ENCODE data around the gene CEP70. TPM values are rescaled to one million over a fixed set of nuclear protein-coding genes. Genes with fewer than 3 reads are reported as not detected.
"Not testable (repeated sequence)": the region's sequence is repeated elsewhere in the genome, so short reads cannot be mapped to it uniquely, and the experiment has no call there.

Gene CEP70
- total and polyA plus RNA-seq, 2 experiments from 2014 or later, result 7.6 to 7.8 TPM

DNA sequence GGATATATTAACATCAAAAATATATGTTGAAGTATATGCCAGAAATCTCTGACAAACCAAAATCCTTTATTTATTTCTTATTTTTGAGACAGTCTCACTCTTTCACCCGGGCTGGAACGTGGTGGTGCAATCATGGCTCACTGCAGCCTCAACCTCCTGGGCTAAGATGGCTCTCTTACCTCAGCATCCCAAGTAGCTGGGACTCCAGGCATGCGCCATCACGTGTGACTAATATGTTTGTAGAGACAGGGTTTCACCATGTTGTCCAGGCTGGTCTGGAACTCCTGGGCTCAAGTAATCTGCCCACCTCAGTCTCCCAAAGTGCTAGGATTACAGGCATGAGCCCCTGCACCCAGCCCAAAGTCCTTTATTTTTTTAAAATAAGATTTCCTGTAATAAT lies 26.4 kb upstream of the CEP70 start:
- no peaks in the 10 kb centered on the region for H3K79me2 ChIP-seq (ENCODE audit: insufficient read depth)
- H3F3A ChIP-seq (ENCODE audit: insufficient read depth), result no peaks in the 10 kb centered on the region
- no peak overlapping the region for H2AFZ ChIP-seq
- H3K27ac ChIP-seq, result no peak overlapping the region
- no peaks in the 10 kb centered on the region for H3K4me1 ChIP-seq (ENCODE audit: insufficient read depth)
- no peak overlapping the region for H3K9ac ChIP-seq
- no peaks in the 10 kb centered on the region for H4K20me1 ChIP-seq (ENCODE audit: insufficient read depth)
- in situ Hi-C loops (cut with MboI), result no loop called here
- no peak for DNase-seq
- WGBS, 2 experiments (ENCODE audit: low coverage in 1 of 2, low lambda C conversion rate in 2 of 2, missing lambda C conversion rate in 2 of 2), result 66 to 67% methylated on average over 4 of the region's 4 CpGs
- H3K27me3 ChIP-seq (replicated peaks; ENCODE audit: insufficient read depth), result no peaks in the 10 kb centered on the region
- H3K4me2 ChIP-seq (ENCODE audit: unreplicated experiment), result no peak overlapping the region
- no peak for TF ChIP-seq EZH2phosphoT487 (IDR thresholded peaks at IDR 0.05; ENCODE audit: insufficient read depth, low read depth)
- no peak for TF ChIP-seq EZH2 (IDR thresholded peaks at IDR 0.05; ENCODE audit: insufficient read depth, poor library complexity, severe bottlenecking)
- no peaks in the 10 kb centered on the region for H3K9me3 ChIP-seq (ENCODE audit: low read depth)
- 0 out of 2 replicates have a peak, but pooled peaks cover 5% of the 10 kb centered on the region for H3K36me3 ChIP-seq (ENCODE audit: low read depth)
- H3K4me3 ChIP-seq, result no peak overlapping the region
- no peaks in the 10 kb centered on the region for H3K9me2 ChIP-seq (ENCODE audit: insufficient read depth)

GRCh38 chr3:138615462-138615861 lies 21.4 kb upstream of the CEP70 start:
- 91 to 97% methylated on average over 1 of the region's 1 CpG for WGBS, 2 experiments (ENCODE audit: low coverage in 1 of 2, low lambda C conversion rate in 2 of 2, missing lambda C conversion rate in 2 of 2)
- in situ Hi-C loops (cut with MboI), result no loop called here
- H3K27me3 ChIP-seq (replicated peaks; ENCODE audit: insufficient read depth), result no peaks in the 10 kb centered on the region

DNA sequence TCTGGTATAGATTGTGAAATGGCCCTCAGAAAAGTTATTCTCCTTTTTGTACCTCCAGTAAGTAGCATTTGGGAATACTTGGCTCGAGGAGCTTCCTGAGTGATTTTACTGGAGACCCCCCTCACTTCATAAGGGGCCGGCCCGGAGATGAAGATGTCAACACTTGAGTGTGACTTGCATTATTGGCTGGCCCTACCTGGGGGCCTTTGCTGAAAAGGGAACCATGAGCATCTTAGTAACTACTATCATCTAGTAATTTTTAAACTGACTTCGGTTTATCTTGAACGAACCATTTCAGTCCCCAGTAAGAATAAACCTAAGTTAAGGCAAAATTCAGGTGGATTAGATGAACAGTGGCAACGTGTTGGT lies 15.8 kb upstream of the CEP70 start:
- 55 to 56% methylated on average over 6 of the region's 6 CpGs for WGBS, 2 experiments (ENCODE audit: low coverage in 1 of 2, low lambda C conversion rate in 2 of 2, missing lambda C conversion rate in 2 of 2)
- Histone ChIP-seq H3K9me3 (ENCODE audit: low read depth) (no peaks in the 10 kb centered on the region), H3F3A (ENCODE audit: insufficient read depth) (no peaks in the 10 kb centered on the region), H3K9ac (peak overlapping the region; percentile 88), H3K4me1 (ENCODE audit: insufficient read depth) (0 out of 2 replicates have a peak, but pooled peaks cover 9% of the 10 kb centered on the region), H2AFZ (peak overlapping the region; percentile 96), H4K20me1 (ENCODE audit: insufficient read depth) (no peaks in the 10 kb centered on the region), H3K9me2 (ENCODE audit: insufficient read depth) (no peaks in the 10 kb centered on the region), H3K4me3 (peak overlapping the region; percentile 76), H3K27me3 (replicated peaks; ENCODE audit: insufficient read depth) (no peaks in the 10 kb centered on the region), H3K27ac (no peak overlapping the region), H3K79me2 (ENCODE audit: insufficient read depth) (0 out of 2 replicates have a peak, but pooled peaks cover 10% of the 10 kb centered on the region), H3K36me3 (ENCODE audit: low read depth) (no peaks in the 10 kb centered on the region), H3K4me2 (ENCODE audit: unreplicated experiment) (peak overlapping the region; percentile 81)
- in situ Hi-C loops (cut with MboI), result no loop called here
- TF ChIP-seq EZH2 (IDR thresholded peaks at IDR 0.05; ENCODE audit: insufficient read depth, poor library complexity, severe bottlenecking) (no peak), EZH2phosphoT487 (IDR thresholded peaks at IDR 0.05; ENCODE audit: insufficient read depth, low read depth) (no peak)
- DNase-seq, result no peak

More at GRCh38 chr3:138615462-138615861, 21.4 kb upstream of the CEP70 start:
- H3K36me3 ChIP-seq (ENCODE audit: low read depth), result no peaks in the 10 kb centered on the region
- 0 out of 2 replicates have a peak, but pooled peaks cover 6% of the 10 kb centered on the region for H3K79me2 ChIP-seq (ENCODE audit: insufficient read depth)
- DNase-seq, result no peak
- no peak overlapping the region for H3K9ac ChIP-seq
- no peaks in the 10 kb centered on the region for H3F3A ChIP-seq (ENCODE audit: insufficient read depth)
- no peaks in the 10 kb centered on the region for H3K9me2 ChIP-seq (ENCODE audit: insufficient read depth)
- no peak overlapping the region for H3K4me2 ChIP-seq (ENCODE audit: unreplicated experiment)
- H3K4me3 ChIP-seq, result no peak overlapping the region
- H3K4me1 ChIP-seq (ENCODE audit: insufficient read depth), result no peaks in the 10 kb centered on the region
- H4K20me1 ChIP-seq (ENCODE audit: insufficient read depth), result no peaks in the 10 kb centered on the region
- TF ChIP-seq EZH2phosphoT487 (IDR thresholded peaks at IDR 0.05; ENCODE audit: insufficient read depth, low read depth) (no peak), EZH2 (IDR thresholded peaks at IDR 0.05; ENCODE audit: insufficient read depth, poor library complexity, severe bottlenecking) (no peak)
- no peaks in the 10 kb centered on the region for H3K9me3 ChIP-seq (ENCODE audit: low read depth)
- H3K27ac ChIP-seq, result no peak overlapping the region
- H2AFZ ChIP-seq, result no peak overlapping the region

- no peaks in the 10 kb centered on the region for H3K9me2 ChIP-seq (ENCODE audit: insufficient read depth)
- H3K27ac ChIP-seq, result peak within 1 kb of the TSS; percentile 53
- in situ Hi-C loops (cut with MboI), result no loop called here
- H3F3A ChIP-seq (ENCODE audit: insufficient read depth), result no peaks in the 10 kb centered on the region
- peak within 1 kb of the TSS; percentile 88 for H3K9ac ChIP-seq
- H3K4me1 ChIP-seq (ENCODE audit: insufficient read depth), result 0 out of 2 replicates have a peak, but pooled peaks cover 9% of the 10 kb centered on the region
- H3K9me3 ChIP-seq (ENCODE audit: low read depth), result no peaks in the 10 kb centered on the region
- WGBS, 2 experiments (ENCODE audit: low coverage in 1 of 2, low lambda C conversion rate in 2 of 2, missing lambda C conversion rate in 2 of 2), result 4 to 5% methylated on average over 30 to 42 of the region's 68 CpGs
- H3K4me2 ChIP-seq (ENCODE audit: unreplicated experiment), result peak within 1 kb of the TSS; percentile 81
- H3K36me3 ChIP-seq (ENCODE audit: low read depth), result no peaks in the 10 kb centered on the region
- DNase-seq, result peak; percentile 85
- peak within 1 kb of the TSS; percentile 76 for H3K4me3 ChIP-seq
- no peaks in the 10 kb centered on the region for H4K20me1 ChIP-seq (ENCODE audit: insufficient read depth)
- H3K79me2 ChIP-seq (ENCODE audit: insufficient read depth), result 0 out of 2 replicates have a peak, but pooled peaks cover 5% of the 10 kb centered on the region
- TF ChIP-seq EZH2phosphoT487 (IDR thresholded peaks at IDR 0.05; ENCODE audit: insufficient read depth, low read depth) (no peak), EZH2 (IDR thresholded peaks at IDR 0.05; ENCODE audit: insufficient read depth, poor library complexity, severe bottlenecking) (no peak)
- no peaks in the 10 kb centered on the region for H3K27me3 ChIP-seq (replicated peaks; ENCODE audit: insufficient read depth)
- peak within 1 kb of the TSS; percentile 96 for H2AFZ ChIP-seq
Observed at GRCh38 chr3:138608322-138609135, 14.5 kb upstream of the CEP70 start, which contains the start of gene FAIM. FAIM (plus strand) TSS chr3:138608771; CDS start chr3:138619727, 10,956 bp downstream.

- H3K4me2 ChIP-seq (ENCODE audit: unreplicated experiment); H3K9me3 ChIP-seq (ENCODE audit: low read depth); H3K27ac ChIP-seq; DNase-seq; H3K9me2 ChIP-seq (ENCODE audit: insufficient read depth); H4K20me1 ChIP-seq (ENCODE audit: insufficient read depth); in situ Hi-C loops (cut with MboI); H2AFZ ChIP-seq; H3K4me3 ChIP-seq; H3K9ac ChIP-seq; H3F3A ChIP-seq (ENCODE audit: insufficient read depth); H3K79me2 ChIP-seq (ENCODE audit: insufficient read depth); H3K36me3 ChIP-seq (ENCODE audit: low read depth); H3K27me3 ChIP-seq (replicated peaks; ENCODE audit: insufficient read depth): not testable (repeated sequence)
- 94 to 96% methylated on average over 5 of the region's 5 CpGs for WGBS, 2 experiments (ENCODE audit: low coverage in 1 of 2, low lambda C conversion rate in 2 of 2, missing lambda C conversion rate in 2 of 2)
- peaks cover 13% of the 10 kb centered on the region for H3K4me1 ChIP-seq (ENCODE audit: insufficient read depth)
Observed at GRCh38 chr3:138604106-138604595, 10.1 kb upstream of the CEP70 start.

GRCh38 chr3:138601661-138602060 lies 7.6 kb upstream of the CEP70 start:
- H2AFZ ChIP-seq; H3K9me2 ChIP-seq (ENCODE audit: insufficient read depth); H3K4me1 ChIP-seq (ENCODE audit: insufficient read depth); H3K4me3 ChIP-seq; H3K9ac ChIP-seq; DNase-seq; H3K36me3 ChIP-seq (ENCODE audit: low read depth); H3K9me3 ChIP-seq (ENCODE audit: low read depth); H4K20me1 ChIP-seq (ENCODE audit: insufficient read depth); H3K79me2 ChIP-seq (ENCODE audit: insufficient read depth); H3K4me2 ChIP-seq (ENCODE audit: unreplicated experiment); H3K27ac ChIP-seq; in situ Hi-C loops (cut with MboI); H3F3A ChIP-seq (ENCODE audit: insufficient read depth); H3K27me3 ChIP-seq (replicated peaks; ENCODE audit: insufficient read depth): not testable (repeated sequence)
- WGBS, 2 experiments (ENCODE audit: low coverage in 1 of 2, low lambda C conversion rate in 2 of 2, missing lambda C conversion rate in 2 of 2), result 69 to 75% methylated on average over 2 of the region's 2 CpGs

Measured in GM23248 (cell line).